Neural crest cell (in vitro differentiated cells): Measurements from ENCODE around the gene CDK9. TPM values are rescaled to one million over a fixed set of nuclear protein-coding genes. Genes with fewer than 3 reads are reported as not detected.

Experiments used
- DNase-seq: peaks from one replicate; pipeline ENCODE4 v3.0.0; 2021; ENCODE audit warnings: low read depth, mixed read lengths, low spot score
- H3K27ac Mint-ChIP-seq: one replicate; pipeline ENCODE4 v1.8.0; 2021; ENCODE audit warnings: mild to moderate bottlenecking, mixed read lengths; ENCODE audit not compliant: unreplicated experiment
- H3K27me3 Mint-ChIP-seq: 2 replicates; pipeline ENCODE4 v1.8.0; 2021; ENCODE audit warnings: low read depth, mild to moderate bottlenecking, mixed read lengths
- H3K36me3 Mint-ChIP-seq: 2 replicates; pipeline ENCODE4 v1.8.0; 2021; ENCODE audit warnings: low read depth, mild to moderate bottlenecking, mixed read lengths
- H3K4me1 Mint-ChIP-seq: 2 replicates; pipeline ENCODE4 v1.8.0; 2021; ENCODE audit warnings: mixed read lengths
- H3K4me3 Mint-ChIP-seq: one replicate; pipeline ENCODE4 v1.8.0; 2021; ENCODE audit warnings: mild to moderate bottlenecking, mixed read lengths
- H3K9me3 Mint-ChIP-seq: 2 replicates; pipeline ENCODE4 v1.8.0; 2021; ENCODE audit warnings: mixed read lengths
- CTCF ChIP-seq: fragments of 200-600 bp; sonication (generic); conservative IDR thresholded peaks from 2 replicates; pipeline ENCODE4 v1.5.0; 2021; ENCODE audit warnings: antibody characterized with exemption, mild to moderate bottlenecking
- total RNA-seq: library from RNA; stranded (reverse); gene quantifications from 2 replicates; pipeline ENCODE4 v1.2.1, GENCODE V29; 2021

CDK9 gene
- total RNA-seq, 1 donor from 2014 or later, result 84.8 TPM

DNA sequence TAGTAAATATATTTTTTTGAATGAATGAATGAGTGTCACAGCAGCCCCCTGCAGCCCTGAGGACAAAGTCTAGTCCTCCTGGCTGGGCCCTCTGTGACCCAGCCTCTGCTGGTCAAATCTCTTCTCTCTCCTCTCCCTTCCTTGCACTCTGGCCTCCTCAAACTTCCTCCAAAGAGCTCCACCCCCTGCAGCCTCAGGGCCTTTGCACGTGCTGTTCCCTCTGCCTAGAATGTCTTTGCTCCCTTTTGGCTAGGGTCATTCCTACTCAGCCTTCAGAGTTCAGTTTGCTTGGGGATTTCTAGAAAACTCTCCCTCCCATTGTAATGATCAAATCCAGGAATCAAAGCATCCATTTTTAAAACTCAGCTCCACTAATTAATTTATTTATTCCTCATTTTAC is 20.4 kb upstream of the CDK9 start:
- no peaks in the 10 kb centered on the region for H3K36me3 Mint-ChIP-seq
- no peaks in the 10 kb centered on the region for H3K9me3 Mint-ChIP-seq
- peaks cover 13% of the 10 kb centered on the region for H3K27me3 Mint-ChIP-seq
- H3K27ac Mint-ChIP-seq, result no peak overlapping the region
- H3K4me3 Mint-ChIP-seq, result no peak overlapping the region
- H3K4me1 Mint-ChIP-seq, result peaks cover 41% of the 10 kb centered on the region
- TF ChIP-seq CTCF, result no peak
- DNase-seq, result no peak

DNA sequence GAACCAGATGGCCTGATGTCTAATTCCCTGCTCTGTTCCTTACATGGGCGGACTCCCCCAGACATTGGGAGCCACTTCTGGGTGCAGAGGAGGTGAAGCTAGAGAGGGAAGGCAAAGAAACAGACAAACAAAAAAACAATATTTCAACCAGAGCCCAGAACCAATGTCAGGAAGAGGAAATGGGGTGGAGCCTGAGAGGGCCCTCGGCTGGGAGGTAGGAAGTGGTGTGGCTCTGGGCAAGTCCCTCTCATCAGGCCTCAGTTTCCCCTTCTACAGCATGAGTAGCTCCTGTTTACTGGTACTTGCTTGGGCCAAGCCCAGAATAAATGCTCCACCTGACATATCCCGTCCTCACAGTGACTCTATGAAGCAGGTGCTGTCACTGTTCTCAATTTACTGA is 18.4 kb upstream of the CDK9 start:
- no peak for TF ChIP-seq CTCF
- peaks cover 19% of the 10 kb centered on the region for H3K27me3 Mint-ChIP-seq
- H3K36me3 Mint-ChIP-seq, result no peaks in the 10 kb centered on the region
- no peak overlapping the region for H3K27ac Mint-ChIP-seq
- peak overlapping the region; percentile 44 for H3K4me3 Mint-ChIP-seq
- H3K9me3 Mint-ChIP-seq, result no peaks in the 10 kb centered on the region
- peaks cover 52% of the 10 kb centered on the region for H3K4me1 Mint-ChIP-seq
- no peak for DNase-seq

GRCh38 chr9:127767909-127768331 is 17.9 kb upstream of the CDK9 start:
- DNase-seq, result no peak
- Mint-ChIP-seq H3K27ac (peak overlapping the region; percentile 81), H3K4me1 (peaks cover 48% of the 10 kb centered on the region), H3K9me3 (no peaks in the 10 kb centered on the region), H3K4me3 (no peak overlapping the region), H3K36me3 (no peaks in the 10 kb centered on the region), H3K27me3 (peaks cover 14% of the 10 kb centered on the region)
- TF ChIP-seq CTCF, result no peak

DNA sequence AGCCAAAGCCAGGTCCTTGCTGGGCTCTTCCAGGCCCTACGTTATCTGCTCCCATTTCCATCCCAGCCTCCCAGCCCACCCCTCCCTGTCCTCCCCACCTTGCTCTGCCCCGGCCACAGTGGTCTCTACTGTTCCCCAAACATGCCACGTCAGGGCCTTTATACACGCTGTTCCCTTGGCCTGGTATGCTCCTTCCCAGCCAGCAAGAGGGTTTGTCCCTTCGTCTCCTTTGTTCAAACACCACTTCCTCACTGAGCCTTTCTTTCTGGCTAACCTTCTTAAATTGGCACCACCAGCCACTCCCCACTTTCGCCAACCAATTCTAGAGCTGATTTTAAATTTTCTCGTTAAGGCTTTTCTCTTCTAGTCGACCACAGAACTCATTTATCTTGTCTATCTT is 17.1 kb upstream of the CDK9 start:
- Mint-ChIP-seq H3K4me1 (peaks cover 44% of the 10 kb centered on the region), H3K27me3 (peaks cover 11% of the 10 kb centered on the region), H3K9me3 (no peaks in the 10 kb centered on the region), H3K27ac (peak overlapping the region; percentile 84), H3K4me3 (peak overlapping the region; percentile 52), H3K36me3 (no peaks in the 10 kb centered on the region)
- no peak for TF ChIP-seq CTCF
- DNase-seq, result no peak

GRCh38 chr9:127769101-127769500 is 16.7 kb upstream of the CDK9 start:
- peaks cover 11% of the 10 kb centered on the region for H3K27me3 Mint-ChIP-seq
- H3K27ac Mint-ChIP-seq, result peak overlapping the region; percentile 84

More at GRCh38 chr9:127769101-127769500, 16.7 kb upstream of the CDK9 start:
- TF ChIP-seq CTCF, result no peak
- no peaks in the 10 kb centered on the region for H3K9me3 Mint-ChIP-seq
- no peaks in the 10 kb centered on the region for H3K36me3 Mint-ChIP-seq
- H3K4me1 Mint-ChIP-seq, result peaks cover 40% of the 10 kb centered on the region
- H3K4me3 Mint-ChIP-seq, result peak overlapping the region; percentile 52
- no peak for DNase-seq
